IgD-negative memory B cell (primary cell): ENCODE results near the gene ATP6V0A1. TPM values are rescaled to one million over a fixed set of nuclear protein-coding genes. Genes with fewer than 3 reads are reported as not detected.
A peak's percentile ranks its signal among the peaks of the same experiment; 100 is the strongest.
"Not testable (repeated sequence)": the region's sequence is repeated elsewhere in the genome, so short reads cannot be mapped to it uniquely, and the experiment has no call there.

Source experiments
- H3K27ac Mint-ChIP-seq, 3 donors: one replicate each; pipeline ENCODE4 v1.8.0; 2020 to 2022; ENCODE audit warnings: mild to moderate bottlenecking in 3 of 3, mixed read lengths in 3 of 3, moderate library complexity in 1 of 3
- H3K27me3 Mint-ChIP-seq: one replicate; pipeline ENCODE4 v1.8.0; 2021; ENCODE audit warnings: mixed read lengths
- H3K36me3 Mint-ChIP-seq: one replicate; pipeline ENCODE4 v1.8.0; 2020; ENCODE audit warnings: mild to moderate bottlenecking, mixed read lengths
- H3K4me1 Mint-ChIP-seq, 3 donors: one replicate each; pipeline ENCODE4 v1.8.0; 2020 to 2022; ENCODE audit warnings: mixed read lengths in 3 of 3, mild to moderate bottlenecking in 1 of 3
- H3K4me3 Mint-ChIP-seq, 4 donors: one replicate each; pipeline ENCODE4 v1.8.0; 2020 to 2022; ENCODE audit warnings: mild to moderate bottlenecking in 4 of 4, mixed read lengths in 4 of 4, moderate library complexity in 3 of 4
- H3K9me3 Mint-ChIP-seq, 3 donors: one replicate each; pipeline ENCODE4 v1.8.0; 2020 to 2021; ENCODE audit warnings: mixed read lengths in 3 of 3, mild to moderate bottlenecking in 1 of 3
- polyA plus RNA-seq: library from polyadenylated mRNA; unstranded; fragments of 300-500 nt; fragmentation: Illumina TruSeq; gene quantifications from one replicate; pipeline ENCODE4 v1.2.3, GENCODE V29; 2021

ATP6V0A1 gene
- polyA plus RNA-seq, result 17.2 TPM

GRCh38 chr17:42458497-42459255 lies at the start of gene ATP6V0A1:
Gene ATP6V0A1, plus strand, starts transcription at chr17:42458878. Its CDS starts 2,017 bp downstream, at chr17:42460895.
- peak within 1 kb of the TSS; percentile 83 to 99 (median 97) for H3K4me3 Mint-ChIP-seq
- H3K9me3 Mint-ChIP-seq, result no peaks in the 10 kb centered on the region
- peaks cover 41 to 50% (median 44%) of the 10 kb centered on the region in 3 donors for H3K4me1 Mint-ChIP-seq
- no peaks in the 10 kb centered on the region for H3K27me3 Mint-ChIP-seq
- no peaks in the 10 kb centered on the region for H3K36me3 Mint-ChIP-seq
- H3K27ac Mint-ChIP-seq, result peak within 1 kb of the TSS; percentile 86 to 97 (median 88)

GRCh38 chr17:42409523-42410318 lies 49.0 kb upstream of the ATP6V0A1 start:
- peaks cover 2% of the 10 kb centered on the region for H3K36me3 Mint-ChIP-seq
- peaks cover 10 to 18% (median 18%) of the 10 kb centered on the region in 3 donors for H3K4me1 Mint-ChIP-seq
- H3K27ac Mint-ChIP-seq, result no peak overlapping the region
- H3K27me3 Mint-ChIP-seq, result peaks cover 4% of the 10 kb centered on the region
- H3K4me3 Mint-ChIP-seq, result no peak overlapping the region
- no peaks in the 10 kb centered on the region for H3K9me3 Mint-ChIP-seq

- Mint-ChIP-seq H3K4me3 (no peak overlapping the region), H3K9me3 (no peaks in the 10 kb centered on the region), H3K36me3 (peaks cover 2% of the 10 kb centered on the region), H3K4me1 (peaks cover 15 to 22% (median 18%) of the 10 kb centered on the region in 3 donors), H3K27me3 (peaks cover 4% of the 10 kb centered on the region), H3K27ac (no peak overlapping the region)
Observed at GRCh38 chr17:42410319-42410685, 48.4 kb upstream of the ATP6V0A1 start.

GRCh38 chr17:42411361-42411760 lies 47.3 kb upstream of the ATP6V0A1 start:
- Mint-ChIP-seq H3K36me3 (peaks cover 2% of the 10 kb centered on the region), H3K27ac (no peak overlapping the region)

GRCh38 chr17:42411905-42412679 lies 46.6 kb upstream of the ATP6V0A1 start:
- H3K4me3 Mint-ChIP-seq, result no peak overlapping the region
- H3K27ac Mint-ChIP-seq, result no peak overlapping the region
- H3K27me3 Mint-ChIP-seq, result peaks cover 2% of the 10 kb centered on the region
- peaks cover 2% of the 10 kb centered on the region for H3K36me3 Mint-ChIP-seq
- peaks cover 13 to 17% (median 13%) of the 10 kb centered on the region in 3 donors for H3K4me1 Mint-ChIP-seq
- no peaks in the 10 kb centered on the region for H3K9me3 Mint-ChIP-seq

More at GRCh38 chr17:42411361-42411760, 47.3 kb upstream of the ATP6V0A1 start:
- Mint-ChIP-seq H3K4me3 (peak overlapping the region in 1 of 4 donors; percentile 28), H3K27me3 (peaks cover 2% of the 10 kb centered on the region), H3K9me3 (no peaks in the 10 kb centered on the region), H3K4me1 (peaks cover 13 to 20% (median 13%) of the 10 kb centered on the region in 3 donors)

- no peak overlapping the region for H3K27ac Mint-ChIP-seq
- no peaks in the 10 kb centered on the region for H3K36me3 Mint-ChIP-seq
- H3K4me3 Mint-ChIP-seq, result peak overlapping the region in 1 of 4 donors; percentile 72
- H3K27me3 Mint-ChIP-seq, result peaks cover 2% of the 10 kb centered on the region
- H3K4me1 Mint-ChIP-seq, result peaks cover 7 to 13% (median 8%) of the 10 kb centered on the region in 3 donors
- no peaks in the 10 kb centered on the region for H3K9me3 Mint-ChIP-seq
Observed at GRCh38 chr17:42413464-42414040, 45.1 kb upstream of the ATP6V0A1 start.

- peaks cover 7 to 13% (median 7%) of the 10 kb centered on the region in 3 donors for H3K4me1 Mint-ChIP-seq
- H3K4me3 Mint-ChIP-seq, result peak overlapping the region in 2 of 4 donors; percentile 41 to 68
- peaks cover 4% of the 10 kb centered on the region for H3K27me3 Mint-ChIP-seq
- H3K9me3 Mint-ChIP-seq, result no peaks in the 10 kb centered on the region
- H3K27ac Mint-ChIP-seq, result no peak overlapping the region
- no peaks in the 10 kb centered on the region for H3K36me3 Mint-ChIP-seq
Observed at GRCh38 chr17:42414704-42415409, 43.8 kb upstream of the ATP6V0A1 start.

GRCh38 chr17:42417981-42418380 lies 40.7 kb upstream of the ATP6V0A1 start:
- not testable (repeated sequence) for H3K36me3 Mint-ChIP-seq, H3K9me3 Mint-ChIP-seq, H3K27ac Mint-ChIP-seq, H3K4me3 Mint-ChIP-seq
- Mint-ChIP-seq H3K27me3 (peaks cover 22% of the 10 kb centered on the region), H3K4me1 (peaks cover 8 to 12% (median 9%) of the 10 kb centered on the region in 3 donors)

- peaks cover 4% of the 10 kb centered on the region for H3K36me3 Mint-ChIP-seq
- peaks cover 4 to 6% (median 5%) of the 10 kb centered on the region in 3 donors for H3K4me1 Mint-ChIP-seq
- peaks cover 0 to 2% (median 0%) of the 10 kb centered on the region in 3 donors for H3K9me3 Mint-ChIP-seq
- peak overlapping the region in 3 of 4 donors; percentile 5 to 83 (median 75) for H3K4me3 Mint-ChIP-seq
- H3K27ac Mint-ChIP-seq, result no peak overlapping the region
- peaks cover 35% of the 10 kb centered on the region for H3K27me3 Mint-ChIP-seq
Observed at GRCh38 chr17:42421136-42421506, 37.6 kb upstream of the ATP6V0A1 start.

GRCh38 chr17:42421507-42422338 lies 37.0 kb upstream of the ATP6V0A1 start:
- H3K9me3 Mint-ChIP-seq, result peaks cover 0 to 2% (median 0%) of the 10 kb centered on the region in 3 donors

GRCh38 chr17:42422412-42422957 lies 36.2 kb upstream of the ATP6V0A1 start:
- Mint-ChIP-seq H3K9me3 (peaks cover 0 to 2% (median 0%) of the 10 kb centered on the region in 3 donors), H3K4me1 (peaks cover 4 to 6% (median 5%) of the 10 kb centered on the region in 3 donors), H3K27me3 (peaks cover 37% of the 10 kb centered on the region), H3K4me3 (peak overlapping the region; percentile 81 to 94 (median 88)), H3K36me3 (peaks cover 4% of the 10 kb centered on the region), H3K27ac (no peak overlapping the region)

More at GRCh38 chr17:42421507-42422338, 37.0 kb upstream of the ATP6V0A1 start:
- H3K4me1 Mint-ChIP-seq, result peaks cover 4 to 6% (median 5%) of the 10 kb centered on the region in 3 donors
- H3K4me3 Mint-ChIP-seq, result peak overlapping the region; percentile 57 to 89 (median 79)
- H3K36me3 Mint-ChIP-seq, result peaks cover 4% of the 10 kb centered on the region
- peaks cover 37% of the 10 kb centered on the region for H3K27me3 Mint-ChIP-seq
- no peak overlapping the region for H3K27ac Mint-ChIP-seq

- H3K27me3 Mint-ChIP-seq, result peaks cover 38% of the 10 kb centered on the region
- peaks cover 4 to 6% (median 5%) of the 10 kb centered on the region in 3 donors for H3K4me1 Mint-ChIP-seq
- peak within 1 kb of the TSS; percentile 81 to 94 (median 88) for H3K4me3 Mint-ChIP-seq
- no peak within 1 kb of the TSS for H3K27ac Mint-ChIP-seq
- H3K9me3 Mint-ChIP-seq, result peaks cover 0 to 2% (median 0%) of the 10 kb centered on the region in 3 donors
- peaks cover 4% of the 10 kb centered on the region for H3K36me3 Mint-ChIP-seq
Observed at GRCh38 chr17:42422958-42423712, 35.5 kb upstream of the ATP6V0A1 start, which contains the start of gene CAVIN1. Gene CAVIN1, minus strand, starts transcription at chr17:42423256. Its CDS starts 159 bp downstream, at chr17:42423097.
